ENCODE measurements around the gene ETNK2. TPM values are rescaled to one million over a fixed set of nuclear protein-coding genes. Genes with fewer than 3 reads are reported as not detected.

Gene ETNK2
- total and polyA plus RNA-seq, 2 donors (not counting 1 experiment from before 2014, with no cell fraction given): 0.49 to 2.8 TPM

GRCh38 chr1:204125759-204126351 lies 26.0 kb downstream of the ETNK2 start:
- TF ChIP-seq CTCF (IDR thresholded peaks at IDR 0.05): no peak
- Histone ChIP-seq H3K27me3 (replicated peaks in 1 of 4; ENCODE audit: control extremely low read depth in 1 of 4, control insufficient read depth in 3 of 4, insufficient read depth in 4 of 4, low read length in 3 of 4) (peaks cover 0 to 12% (median 2%) of the 10 kb centered on the region in 4 experiments), H3K27ac (ENCODE audit: low read length in 2 of 2) (no peak overlapping the region), H3K4me2 (replicated peaks; ENCODE audit: low read depth, low read length, poor library complexity, severe bottlenecking) (no peak overlapping the region), H3K9ac (ENCODE audit: low read length) (no peak overlapping the region), H3K4me1 (ENCODE audit: control insufficient read depth in 2 of 2, insufficient read depth in 2 of 2, low read length in 2 of 2) (peaks cover 7 to 8% of the 10 kb centered on the region in 2 donors), H3K36me3 (replicated peaks in 1 of 2; ENCODE audit: control extremely low read depth in 1 of 2, control insufficient read depth in 1 of 2, extremely low read depth in 1 of 2, insufficient read depth in 2 of 2, low read length in 1 of 2) (no peaks in the 10 kb centered on the region), H3K79me2 (ENCODE audit: control insufficient read depth, insufficient read depth, low read length) (no peaks in the 10 kb centered on the region), H3K9me3 (ENCODE audit: control extremely low read depth in 1 of 3, control insufficient read depth in 2 of 3, insufficient read depth in 1 of 3, low read length in 2 of 3) (no peaks in the 10 kb centered on the region), H2AFZ (ENCODE audit: insufficient read depth, low read depth, low read length, poor library complexity, severe bottlenecking) (no peak overlapping the region), H3K4me3 (ENCODE audit: control extremely low read depth in 1 of 5, extremely low read depth in 1 of 5, insufficient read depth in 1 of 5, low read depth in 2 of 5, low read length in 4 of 5) (no peak overlapping the region), H4K20me1 (ENCODE audit: control insufficient read depth, insufficient read depth, low read length, poor library complexity, severe bottlenecking) (no peaks in the 10 kb centered on the region)
- 95% methylated on average over 17 of the region's 18 CpGs for WGBS (ENCODE audit: insufficient coverage)
- Mint-ChIP-seq H3K4me1 (peaks cover 5% of the 10 kb centered on the region), H3K4me3 (no peak overlapping the region), H3K27ac (no peak overlapping the region), H3K9me3 (ENCODE audit: insufficient read depth) (no peaks in the 10 kb centered on the region), H3K27me3 (peaks cover 14% of the 10 kb centered on the region)
- intact Hi-C loops (cut with micrococcal nuclease): loop anchor here (5.0 kb wide), 1 partner anchor 624 kb away; no protein-coding TSS in a partner anchor
- POLR2A ChIA-PET: no interaction called here
- CTCF ChIA-PET: no interaction called here
- ATAC-seq (ENCODE audit: low read depth) (no peak), DNase-seq (no peak)

GRCh38 chr1:204124639-204125038 lies 27.2 kb downstream of the ETNK2 start:
- H3K9me3 ChIP-seq (ENCODE audit: control extremely low read depth in 1 of 3, control insufficient read depth in 2 of 3, insufficient read depth in 1 of 3, low read length in 2 of 3): no peaks in the 10 kb centered on the region
- ATAC-seq (ENCODE audit: low read depth) (no peak), DNase-seq (no peak)
- intact Hi-C loops (cut with micrococcal nuclease): loop anchor here (5.0 kb wide), 1 partner anchor 622 kb away; no protein-coding TSS in a partner anchor
- TF ChIP-seq EZH2 (IDR thresholded peaks at IDR 0.05; ENCODE audit: borderline replicate concordance, insufficient read depth, low read depth, low read length, poor library complexity, severe bottlenecking): no peak
- TF ChIP-seq CTCF (IDR thresholded peaks at IDR 0.05): no peak
- H3K9me3 Mint-ChIP-seq (ENCODE audit: insufficient read depth): no peaks in the 10 kb centered on the region
- H3K36me3 ChIP-seq (replicated peaks in 1 of 2; ENCODE audit: control extremely low read depth in 1 of 2, control insufficient read depth in 1 of 2, extremely low read depth in 1 of 2, insufficient read depth in 2 of 2, low read length in 1 of 2): no peaks in the 10 kb centered on the region
- peaks cover 0 to 4% (median 2%) of the 10 kb centered on the region in 4 experiments for H3K27me3 ChIP-seq (replicated peaks in 1 of 4; ENCODE audit: control extremely low read depth in 1 of 4, control insufficient read depth in 3 of 4, insufficient read depth in 4 of 4, low read length in 3 of 4)
- no peak overlapping the region for H3K9ac ChIP-seq (ENCODE audit: low read length)
- 96% methylated on average over 22 of the region's 22 CpGs for WGBS (ENCODE audit: insufficient coverage)
- no peak overlapping the region for H3K27ac Mint-ChIP-seq
- H3K4me3 Mint-ChIP-seq: no peak overlapping the region
- peaks cover 7 to 8% of the 10 kb centered on the region in 2 donors for H3K4me1 ChIP-seq (ENCODE audit: control insufficient read depth in 2 of 2, insufficient read depth in 2 of 2, low read length in 2 of 2)
- no peak overlapping the region for H3K27ac ChIP-seq (ENCODE audit: low read length in 2 of 2)
- H3K4me3 ChIP-seq (ENCODE audit: control extremely low read depth in 1 of 5, extremely low read depth in 1 of 5, insufficient read depth in 1 of 5, low read depth in 2 of 5, low read length in 4 of 5): no peak overlapping the region
- peaks cover 9% of the 10 kb centered on the region for H3K27me3 Mint-ChIP-seq
- no peak overlapping the region for H3K4me2 ChIP-seq (replicated peaks; ENCODE audit: low read depth, low read length, poor library complexity, severe bottlenecking)
- H2AFZ ChIP-seq (ENCODE audit: insufficient read depth, low read depth, low read length, poor library complexity, severe bottlenecking): no peak overlapping the region
- POLR2A ChIA-PET: no interaction called here
- H4K20me1 ChIP-seq (ENCODE audit: control insufficient read depth, insufficient read depth, low read length, poor library complexity, severe bottlenecking): no peaks in the 10 kb centered on the region
- CTCF ChIA-PET: no interaction called here
- H3K4me1 Mint-ChIP-seq: peaks cover 5% of the 10 kb centered on the region
- H3K79me2 ChIP-seq (ENCODE audit: control insufficient read depth, insufficient read depth, low read length): no peaks in the 10 kb centered on the region
